Activated CD8-positive, alpha-beta memory T cell treated with anti-CD3 and anti-CD28 coated beads, Interleukin-2, amount 50 U/mL, for 1 hour (primary cell): ENCODE data around the gene MIF4GD.
"Not testable (repeated sequence)": the region's sequence is repeated elsewhere in the genome, so short reads cannot be mapped to it uniquely, and the experiment has no call there.

ENCODE experiments used
- DNase-seq: peaks from one replicate; pipeline ENCODE4 v3.0.0-alpha.2; 2020; ENCODE audit errors: extremely low read depth

The MIF4GD gene

GRCh38 chr17:75270966-75271232 lies at the start of gene MIF4GD:
MIF4GD (minus strand) TSS chr17:75271231; CDS start chr17:75270195, 1,036 bp downstream.
- no peak for DNase-seq

- DNase-seq, result no peak
Observed at GRCh38 chr17:75319904-75320691, 49.1 kb upstream of the MIF4GD start.

GRCh38 chr17:75318615-75319222 lies 47.7 kb upstream of the MIF4GD start:
- DNase-seq, result no peak

- DNase-seq, result no peak
Observed at GRCh38 chr17:75318211-75318610, 47.2 kb upstream of the MIF4GD start.

GRCh38 chr17:75317671-75318070 lies 46.6 kb upstream of the MIF4GD start:
- no peak for DNase-seq

GRCh38 chr17:75316253-75316652 lies 45.2 kb upstream of the MIF4GD start:
- DNase-seq, result no peak

- DNase-seq, result no peak
Observed at GRCh38 chr17:75315541-75316243, 44.7 kb upstream of the MIF4GD start.

GRCh38 chr17:75313941-75314551 lies 43.0 kb upstream of the MIF4GD start:
- no peak for DNase-seq

GRCh38 chr17:75308732-75309629 lies 38.0 kb upstream of the MIF4GD start:
- no peak for DNase-seq

GRCh38 chr17:75307957-75308731 lies 37.1 kb upstream of the MIF4GD start:
- DNase-seq, result no peak

GRCh38 chr17:75301502-75302206 lies 30.6 kb upstream of the MIF4GD start:
- DNase-seq, result no peak

GRCh38 chr17:75301049-75301448 lies 30.0 kb upstream of the MIF4GD start:
- no peak for DNase-seq

- DNase-seq, result no peak
Observed at GRCh38 chr17:75300280-75300679, 29.2 kb upstream of the MIF4GD start.

GRCh38 chr17:75295201-75296158 lies 24.4 kb upstream of the MIF4GD start:
- no peak for DNase-seq

- DNase-seq, result not testable (repeated sequence)
Observed at GRCh38 chr17:75292810-75293448, 21.9 kb upstream of the MIF4GD start.

- peak; percentile 43 for DNase-seq
Observed at GRCh38 chr17:75289832-75290337, 18.9 kb upstream of the MIF4GD start.

GRCh38 chr17:75289115-75289831 lies 18.2 kb upstream of the MIF4GD start, which contains the start of gene SLC25A19:
SLC25A19 (minus strand) TSS chr17:75289433; CDS start chr17:75286764, 2,669 bp downstream.
- DNase-seq, result peak; percentile 95

GRCh38 chr17:75288770-75289114 lies 17.7 kb upstream of the MIF4GD start:
- no peak for DNase-seq
